ENCODE results near the gene CAPZA1. TPM values are rescaled to one million over a fixed set of nuclear protein-coding genes. Genes with fewer than 3 reads are reported as not detected.

Gene CAPZA1
- total RNA-seq, 1 experiment from 2014 or later: 148 TPM

GRCh38 chr1:112696578-112697314, 77.1 kb downstream of the CAPZA1 start (continued):
- no peak for TF ChIP-seq EZH2phosphoT487 (IDR thresholded peaks at IDR 0.05; ENCODE audit: borderline replicate concordance)
- TF ChIP-seq CEBPB (IDR thresholded peaks at IDR 0.05; ENCODE audit: low read depth): no peak
- TF ChIP-seq POLR2A (IDR thresholded peaks at IDR 0.05; ENCODE audit: borderline replicate concordance, extremely low read depth, insufficient read depth, insufficient read length): no peak
- TF ChIP-seq ZFX (IDR thresholded peaks at IDR 0.05): no peak
- TF ChIP-seq SP1 (IDR thresholded peaks at IDR 0.05; ENCODE audit: low read depth): no peak
- TF ChIP-seq TCF7L2 (IDR thresholded peaks at IDR 0.05; ENCODE audit: borderline replicate concordance, extremely low read depth, insufficient read depth, insufficient read length): no peak
- no peak for TF ChIP-seq SRF (IDR thresholded peaks at IDR 0.05; ENCODE audit: low read depth)

GRCh38 chr1:112697781-112698201, 78.2 kb downstream of the CAPZA1 start:
- intact Hi-C loops (cut with micrococcal nuclease): no loop called here
- H3K79me2 ChIP-seq (ENCODE audit: insufficient read depth, low read length): peaks cover under 1% of the 10 kb centered on the region; the same call in 1 of the 2 replicates
- H3K4me1 ChIP-seq (ENCODE audit: control insufficient read depth in 1 of 2, insufficient read depth in 2 of 2, low read length in 2 of 2): peaks cover 37 to 46% of the 10 kb centered on the region in 2 experiments
- no peaks in the 10 kb centered on the region for H3K27me3 ChIP-seq (ENCODE audit: insufficient read depth, low read length)
- H3K4me2 ChIP-seq (ENCODE audit: low read length): no peak overlapping the region
- BruUV-seq (replicated peaks): no TSS peak
- ChIA-PET RAD21 (ENCODE audit: low non-redundant PET in 1 of 2, low total read pairs in 2 of 2, uncharacterized antibody in 2 of 2, unreplicated experiment in 2 of 2) (no interaction called here), POLR2A (no interaction called here), CTCF (no interaction called here)
- no peaks in the 10 kb centered on the region for H3K9me3 ChIP-seq (ENCODE audit: control insufficient read depth in 1 of 2, insufficient read depth in 1 of 2, low read depth in 1 of 2, low read length in 2 of 2)
- TF ChIP-seq POLR2A (IDR thresholded peaks at IDR 0.05; ENCODE audit: borderline replicate concordance, extremely low read depth, insufficient read depth, insufficient read length) (no peak), SRF (IDR thresholded peaks at IDR 0.05; ENCODE audit: low read depth) (no peak), POLR2AphosphoS5 (IDR thresholded peaks at IDR 0.05; ENCODE audit: low read depth, low read length) (no peak), EZH2 (IDR thresholded peaks at IDR 0.05) (no peak), ZFX (IDR thresholded peaks at IDR 0.05) (no peak), EZH2phosphoT487 (IDR thresholded peaks at IDR 0.05; ENCODE audit: borderline replicate concordance) (no peak), YY1 (IDR thresholded peaks at IDR 0.05; ENCODE audit: extremely low read depth, insufficient replicate concordance, low read depth, low read length) (no peak), ELF1 (IDR thresholded peaks at IDR 0.05; ENCODE audit: borderline replicate concordance, low read depth) (no peak)
- no peak overlapping the region; the same call in 1 of the 2 replicates for H3K27ac ChIP-seq (ENCODE audit: low read depth, low read length)
- ATAC-seq: no peak
- H3K4me3 ChIP-seq (replicated peaks in 1 of 2; ENCODE audit: low read depth in 1 of 2, low read length in 2 of 2): no peak overlapping the region
- H2AFZ ChIP-seq (ENCODE audit: low read depth, low read length, poor library complexity, severe bottlenecking): no peak overlapping the region
- H4K20me1 ChIP-seq (ENCODE audit: insufficient read depth): no peaks in the 10 kb centered on the region
- no peak overlapping the region for H3K9ac ChIP-seq (ENCODE audit: low read length)
- peaks cover 6 to 34% of the 10 kb centered on the region in 2 experiments for H3K36me3 ChIP-seq (ENCODE audit: control insufficient read depth in 1 of 2, insufficient read depth in 2 of 2, low read length in 2 of 2)
- no peaks in the 10 kb centered on the region for H3K9me2 ChIP-seq (ENCODE audit: insufficient read depth)
- DNase-seq (ENCODE audit: low read depth, low spot score): no peak
